Activated naive CD8-positive, alpha-beta T cell treated with anti-CD3 and anti-CD28 coated beads, Interleukin-2, amount 50 U/mL, for 24 hours (primary cell): ENCODE data around the gene PGBD5.

Source experiments
- ATAC-seq: fragments of 150-1000 bp; cut with Tn5 transposase; one replicate; pipeline ENCODE4 v1.10.0; 2021
- DNase-seq: peaks from one replicate; pipeline ENCODE4 v3.0.0; 2021
- H3K27ac Mint-ChIP-seq: one replicate; pipeline ENCODE4 v1.8.0; 2021; ENCODE audit warnings: mild to moderate bottlenecking, mixed read lengths
- H3K27me3 Mint-ChIP-seq: one replicate; pipeline ENCODE4 v1.8.0; 2021; ENCODE audit warnings: mixed read lengths
- H3K36me3 Mint-ChIP-seq: one replicate; pipeline ENCODE4 v1.8.0; 2021; ENCODE audit warnings: low read depth, mixed read lengths
- H3K4me1 Mint-ChIP-seq: one replicate; pipeline ENCODE4 v1.8.0; 2021; ENCODE audit warnings: mixed read lengths
- H3K4me3 Mint-ChIP-seq: one replicate; pipeline ENCODE4 v1.8.0; 2021; ENCODE audit warnings: mild to moderate bottlenecking, moderate library complexity, mixed read lengths
- H3K9me3 Mint-ChIP-seq: one replicate; pipeline ENCODE4 v1.8.0; 2021; ENCODE audit warnings: mixed read lengths

Gene PGBD5

DNA sequence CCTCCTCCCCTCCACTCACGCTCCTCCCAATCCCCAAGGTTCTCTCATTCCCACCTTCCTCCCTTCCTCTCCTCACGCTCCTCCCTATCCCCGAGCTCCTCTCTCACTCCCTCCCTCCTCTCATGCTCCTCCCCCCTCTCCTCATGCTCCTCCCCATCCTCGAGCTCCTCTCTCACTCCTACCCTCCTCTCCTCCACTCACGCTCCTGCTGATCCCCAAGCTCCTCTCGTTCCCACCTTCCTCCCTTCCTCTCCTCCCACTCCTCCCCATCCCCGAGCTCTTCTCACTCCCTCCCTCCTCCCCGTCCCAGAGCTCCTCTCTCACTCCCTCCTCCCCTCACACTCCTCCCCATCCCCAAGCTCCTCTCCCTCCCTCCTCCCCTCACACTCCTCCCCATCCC, 31.4 kb downstream of the PGBD5 start:
- ATAC-seq (no peak), DNase-seq (no peak)
- Mint-ChIP-seq H3K36me3 (no peaks in the 10 kb centered on the region), H3K9me3 (peaks cover 4% of the 10 kb centered on the region), H3K4me1 (no peaks in the 10 kb centered on the region), H3K27ac (no peak overlapping the region), H3K27me3 (peaks cover 24% of the 10 kb centered on the region), H3K4me3 (no peak overlapping the region)

DNA sequence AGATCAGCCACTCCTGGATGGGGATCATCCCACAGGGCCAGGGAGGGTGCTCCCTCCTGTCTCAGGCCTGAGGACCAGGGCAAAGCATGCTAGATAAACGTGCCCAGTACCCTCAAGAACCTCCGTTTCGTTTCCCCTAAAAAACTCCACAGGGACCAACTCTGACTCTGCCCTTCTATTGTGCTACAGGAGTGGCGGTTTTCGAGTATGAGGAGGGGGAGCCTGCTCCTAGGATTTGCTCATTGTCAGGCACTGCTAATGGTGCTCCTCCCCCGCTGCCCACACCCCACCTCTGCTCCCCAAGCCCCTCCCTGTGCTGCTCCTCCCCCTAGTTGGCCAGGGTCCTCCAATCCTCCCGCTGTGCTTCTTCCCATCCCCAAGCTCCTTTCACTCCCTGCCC, 32.0 kb downstream of the PGBD5 start:
- DNase-seq (no peak), ATAC-seq (no peak)
- Mint-ChIP-seq H3K9me3 (peaks cover 4% of the 10 kb centered on the region), H3K4me1 (no peaks in the 10 kb centered on the region), H3K27ac (no peak overlapping the region), H3K36me3 (no peaks in the 10 kb centered on the region), H3K4me3 (no peak overlapping the region), H3K27me3 (peaks cover 20% of the 10 kb centered on the region)

DNA sequence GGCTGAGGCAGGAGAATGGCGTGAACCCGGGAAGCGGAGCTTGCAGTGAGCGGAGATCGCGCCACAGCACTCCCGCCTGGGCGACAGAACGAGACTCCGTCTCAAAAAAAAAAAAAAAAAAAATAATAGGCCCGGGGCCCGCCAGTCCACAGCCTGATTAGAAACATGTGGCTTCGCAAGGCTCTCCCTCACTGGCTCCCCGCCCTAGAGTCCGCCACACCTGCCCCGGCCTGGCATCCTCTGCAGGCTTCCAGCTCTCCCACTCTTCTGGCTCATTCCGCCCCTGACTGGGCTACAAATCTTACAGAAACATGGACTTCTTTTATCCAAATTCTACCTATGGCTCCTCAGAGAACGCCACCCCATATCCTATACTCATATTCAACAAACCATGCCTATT, 32.4 kb downstream of the PGBD5 start:
- Mint-ChIP-seq H3K4me1 (no peaks in the 10 kb centered on the region), H3K36me3 (no peaks in the 10 kb centered on the region), H3K27me3 (peaks cover 20% of the 10 kb centered on the region), H3K27ac (no peak overlapping the region), H3K4me3 (no peak overlapping the region), H3K9me3 (peaks cover 4% of the 10 kb centered on the region)
- ATAC-seq = no peak
- DNase-seq = no peak

DNA sequence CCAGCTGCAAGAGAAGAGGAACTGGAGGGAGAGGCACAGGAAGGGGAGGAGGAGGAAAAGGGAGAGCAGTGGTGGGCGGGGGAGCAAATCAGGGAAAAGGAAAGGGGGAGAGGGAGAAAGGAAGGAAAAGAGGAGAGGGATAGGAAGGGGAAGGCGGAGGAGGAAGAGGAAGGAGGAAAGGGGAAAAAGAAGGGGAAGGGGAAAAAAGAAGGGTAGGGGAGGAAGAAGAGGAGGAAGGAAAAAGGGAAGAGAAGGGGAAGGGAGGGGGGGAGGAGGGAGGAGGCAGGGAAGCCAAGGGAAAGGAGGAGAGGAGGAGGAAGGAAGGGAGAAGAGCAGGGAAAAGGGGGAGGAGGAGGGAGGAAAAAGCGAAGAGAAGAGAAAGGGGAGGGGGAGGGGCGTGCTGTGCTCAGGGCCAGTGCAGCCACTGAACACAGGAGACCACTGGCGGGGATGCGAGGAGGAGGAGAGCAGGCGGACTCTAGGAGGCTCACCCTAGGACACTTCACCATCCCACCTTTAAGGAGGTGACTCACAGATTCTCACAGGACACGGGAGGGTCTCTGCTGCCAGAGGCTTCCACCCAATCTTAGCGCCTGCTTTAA, 33.1 kb downstream of the PGBD5 start:
- DNase-seq (no peak), ATAC-seq (no peak)
- Mint-ChIP-seq H3K9me3 (peaks cover 4% of the 10 kb centered on the region), H3K27me3 (peaks cover 16% of the 10 kb centered on the region), H3K27ac (no peak overlapping the region), H3K36me3 (no peaks in the 10 kb centered on the region), H3K4me3 (no peak overlapping the region), H3K4me1 (no peaks in the 10 kb centered on the region)

DNA sequence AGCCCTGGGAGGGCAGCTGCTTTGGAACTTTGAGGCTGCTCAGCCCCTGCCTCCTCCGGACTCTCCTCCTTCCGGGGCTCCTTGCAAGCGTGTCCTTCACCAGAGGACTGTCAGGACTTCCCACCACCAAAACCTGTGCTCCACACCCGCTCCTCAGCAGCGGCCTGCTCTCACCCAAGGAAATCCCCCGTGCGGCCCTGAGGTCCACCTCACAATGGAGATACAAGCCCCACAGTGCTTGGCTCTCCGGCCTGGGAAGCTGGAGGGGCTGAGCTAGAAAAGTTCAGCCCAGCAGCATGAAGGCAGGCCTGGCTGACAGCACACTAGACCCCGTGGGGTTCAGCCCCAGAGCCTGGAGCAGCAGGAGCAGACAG, 33.6 kb downstream of the PGBD5 start:
- H3K9me3 Mint-ChIP-seq = peaks cover 4% of the 10 kb centered on the region
- ATAC-seq (no peak), DNase-seq (no peak)
- H3K27ac Mint-ChIP-seq = no peak overlapping the region
- no peaks in the 10 kb centered on the region for H3K36me3 Mint-ChIP-seq
- peaks cover 17% of the 10 kb centered on the region for H3K27me3 Mint-ChIP-seq
- no peaks in the 10 kb centered on the region for H3K4me1 Mint-ChIP-seq
- no peak overlapping the region for H3K4me3 Mint-ChIP-seq

DNA sequence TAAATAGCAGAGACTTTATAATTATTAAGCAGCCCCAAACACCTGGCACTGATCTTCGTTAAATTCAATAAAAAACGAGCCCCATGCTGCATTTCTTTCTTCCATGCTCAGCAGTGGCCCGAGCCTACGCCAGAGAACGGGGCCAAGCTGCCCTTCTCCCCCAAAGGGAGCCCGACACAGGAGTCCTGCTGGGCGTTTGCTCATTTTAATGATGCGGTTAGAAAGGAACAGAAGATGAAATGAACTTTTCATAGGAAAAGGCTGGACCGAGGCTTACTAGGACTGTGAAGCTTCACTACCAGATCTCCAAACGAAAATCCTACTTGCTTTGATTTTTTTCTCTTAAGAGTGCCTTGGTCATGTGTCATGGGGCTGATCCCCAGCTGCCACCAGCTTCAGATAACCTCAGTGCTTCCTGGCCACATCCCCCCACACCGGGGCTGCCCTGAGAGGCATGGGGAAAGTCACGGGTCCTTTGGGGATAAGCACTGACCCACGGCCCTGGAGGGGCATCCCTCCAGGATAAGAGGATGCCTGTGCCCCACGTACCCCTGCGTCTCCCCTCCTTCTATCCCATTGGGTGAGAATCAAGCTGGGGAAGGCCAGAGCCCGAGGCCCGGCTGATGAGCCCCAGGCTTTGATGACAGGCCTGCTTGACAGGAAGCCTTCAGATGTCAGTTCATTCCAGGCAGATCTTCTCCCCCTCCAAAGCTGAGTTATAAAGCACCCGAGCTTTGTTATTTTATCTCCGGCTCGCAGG, 34.2 kb downstream of the PGBD5 start:
- no peaks in the 10 kb centered on the region for H3K36me3 Mint-ChIP-seq
- no peaks in the 10 kb centered on the region for H3K4me1 Mint-ChIP-seq
- peaks cover 4% of the 10 kb centered on the region for H3K9me3 Mint-ChIP-seq
- no peak for DNase-seq
- no peak overlapping the region for H3K4me3 Mint-ChIP-seq
- no peak overlapping the region for H3K27ac Mint-ChIP-seq
- no peak for ATAC-seq
- peaks cover 15% of the 10 kb centered on the region for H3K27me3 Mint-ChIP-seq

DNA sequence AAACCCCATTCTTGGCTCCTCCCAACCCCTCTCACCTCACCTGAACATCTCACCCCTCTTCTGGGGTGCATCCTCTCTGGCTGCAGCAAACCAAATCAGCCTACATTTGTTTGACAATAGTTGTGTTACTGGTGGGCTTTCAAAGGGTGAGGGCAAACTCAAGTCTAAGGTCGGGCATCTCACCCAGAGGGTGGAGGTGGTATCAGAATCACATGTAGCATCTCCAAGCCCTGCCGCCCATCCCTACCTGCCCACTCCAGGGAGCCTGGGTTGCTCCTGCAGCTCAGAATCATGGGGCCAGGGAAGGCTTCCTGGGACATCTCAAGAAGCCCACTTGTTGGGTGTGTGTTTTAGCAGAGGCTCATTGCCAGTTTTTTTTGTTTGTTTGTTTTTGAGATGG, 35.8 kb downstream of the PGBD5 start:
- H3K4me1 Mint-ChIP-seq = no peaks in the 10 kb centered on the region
- ATAC-seq = no peak
- H3K4me3 Mint-ChIP-seq = no peak overlapping the region
- no peaks in the 10 kb centered on the region for H3K36me3 Mint-ChIP-seq
- no peak overlapping the region for H3K27ac Mint-ChIP-seq
- no peak for DNase-seq
- peaks cover 15% of the 10 kb centered on the region for H3K27me3 Mint-ChIP-seq
- H3K9me3 Mint-ChIP-seq = peaks cover 4% of the 10 kb centered on the region

DNA sequence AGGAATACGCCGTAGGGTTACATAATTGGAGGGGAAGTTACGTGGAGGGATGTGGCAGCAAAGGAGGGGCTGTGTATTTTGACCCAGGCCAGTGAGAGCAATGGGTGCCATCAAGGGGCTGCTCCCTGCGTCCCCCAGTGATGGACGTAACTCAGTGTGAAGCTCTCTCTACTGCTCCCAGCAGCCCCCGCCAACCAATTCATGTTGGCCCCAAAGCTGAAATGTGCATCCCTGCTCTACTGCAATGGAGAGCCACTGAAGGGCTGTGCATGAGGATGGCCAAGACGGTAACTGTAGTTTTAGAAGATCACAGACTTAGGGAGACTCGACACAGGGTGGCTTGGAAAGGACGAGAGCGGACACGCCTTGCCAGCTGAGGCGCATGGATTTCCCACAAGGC, 38.3 kb downstream of the PGBD5 start:
- H3K36me3 Mint-ChIP-seq = no peaks in the 10 kb centered on the region
- DNase-seq (no peak), ATAC-seq (no peak)
- H3K27ac Mint-ChIP-seq = no peak overlapping the region
- peaks cover 19% of the 10 kb centered on the region for H3K27me3 Mint-ChIP-seq
- H3K4me1 Mint-ChIP-seq = no peaks in the 10 kb centered on the region
- no peak overlapping the region for H3K4me3 Mint-ChIP-seq
- H3K9me3 Mint-ChIP-seq = no peaks in the 10 kb centered on the region

DNA sequence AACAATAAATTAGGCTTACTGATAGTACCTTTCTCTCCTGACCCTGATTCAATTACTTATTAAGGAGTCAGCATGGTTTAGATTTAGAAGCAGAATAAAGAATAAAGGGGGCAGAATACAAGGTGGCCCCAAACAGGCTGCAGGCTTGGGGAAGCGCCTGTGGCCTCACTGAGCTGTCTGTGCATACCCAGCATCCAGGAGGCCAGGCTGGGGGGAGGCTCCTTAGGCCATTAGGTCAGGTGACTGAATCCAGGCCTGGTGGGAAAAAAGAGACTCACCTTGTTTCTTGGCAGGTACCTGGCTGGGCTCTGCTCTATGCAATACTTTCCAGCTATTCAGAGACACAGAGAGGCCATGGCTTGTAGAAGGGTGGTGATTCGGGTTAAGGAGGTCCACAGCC, 38.8 kb downstream of the PGBD5 start:
- DNase-seq (no peak), ATAC-seq (no peak)
- Mint-ChIP-seq H3K27ac (no peak overlapping the region), H3K9me3 (no peaks in the 10 kb centered on the region), H3K4me1 (no peaks in the 10 kb centered on the region), H3K4me3 (no peak overlapping the region), H3K27me3 (peaks cover 19% of the 10 kb centered on the region), H3K36me3 (no peaks in the 10 kb centered on the region)

DNA sequence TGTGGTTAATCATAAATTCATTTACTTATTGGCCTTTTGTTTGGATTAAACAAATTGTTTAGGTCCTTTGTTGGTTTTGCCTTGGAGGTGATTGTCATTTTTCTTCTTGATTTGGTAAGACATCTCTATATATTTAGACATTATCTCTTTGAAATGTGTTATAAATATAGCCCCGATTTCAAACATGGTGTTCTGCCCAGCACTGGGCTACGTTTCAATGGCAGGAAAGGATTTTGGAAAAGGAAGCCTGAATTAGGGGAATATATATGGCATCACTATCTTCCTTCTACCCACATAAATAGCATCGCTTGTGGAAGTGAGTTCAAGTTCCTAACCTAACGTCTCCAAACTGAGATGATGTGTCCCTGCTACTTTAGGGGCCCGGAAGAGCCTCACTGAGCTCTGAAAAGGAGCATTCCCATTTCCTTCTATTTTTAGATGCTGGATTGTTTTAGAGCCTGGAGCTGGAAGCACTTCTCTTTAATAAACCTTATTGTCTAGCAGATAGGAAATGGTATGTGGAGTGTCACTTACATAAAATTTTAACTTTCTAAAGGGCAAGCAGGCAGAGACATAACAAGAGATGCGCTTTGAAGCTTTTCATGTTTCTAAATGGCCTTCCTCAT, 39.4 kb downstream of the PGBD5 start:
- H3K36me3 Mint-ChIP-seq = no peaks in the 10 kb centered on the region
- H3K9me3 Mint-ChIP-seq = no peaks in the 10 kb centered on the region
- no peaks in the 10 kb centered on the region for H3K4me1 Mint-ChIP-seq
- no peak overlapping the region for H3K27ac Mint-ChIP-seq
- no peak for DNase-seq
- no peak overlapping the region for H3K4me3 Mint-ChIP-seq
- peaks cover 14% of the 10 kb centered on the region for H3K27me3 Mint-ChIP-seq
- ATAC-seq = no peak

DNA sequence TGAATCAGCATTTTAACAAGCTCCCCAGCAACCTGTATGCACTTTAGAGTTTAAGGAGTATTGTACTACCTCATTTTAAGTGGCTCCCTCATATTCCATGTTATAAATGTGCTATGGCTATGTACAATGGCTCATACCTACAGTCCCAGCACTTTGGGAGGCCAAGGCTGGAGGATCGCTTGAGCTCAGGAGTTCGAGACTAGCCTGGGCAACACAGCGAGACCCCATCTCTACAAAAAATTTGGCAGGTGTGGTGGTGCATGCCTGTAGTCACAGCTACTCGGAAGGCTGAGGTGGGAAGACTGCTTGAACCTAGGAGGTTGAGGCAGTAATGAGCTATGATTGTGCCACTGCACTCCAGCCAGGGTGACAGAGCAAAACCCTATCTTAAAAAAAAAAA, 40.2 kb downstream of the PGBD5 start:
- Mint-ChIP-seq H3K27me3 (peaks cover 10% of the 10 kb centered on the region), H3K4me1 (no peaks in the 10 kb centered on the region), H3K27ac (no peak overlapping the region), H3K4me3 (no peak overlapping the region), H3K9me3 (no peaks in the 10 kb centered on the region), H3K36me3 (no peaks in the 10 kb centered on the region)
- no peak for DNase-seq
- ATAC-seq = no peak

DNA sequence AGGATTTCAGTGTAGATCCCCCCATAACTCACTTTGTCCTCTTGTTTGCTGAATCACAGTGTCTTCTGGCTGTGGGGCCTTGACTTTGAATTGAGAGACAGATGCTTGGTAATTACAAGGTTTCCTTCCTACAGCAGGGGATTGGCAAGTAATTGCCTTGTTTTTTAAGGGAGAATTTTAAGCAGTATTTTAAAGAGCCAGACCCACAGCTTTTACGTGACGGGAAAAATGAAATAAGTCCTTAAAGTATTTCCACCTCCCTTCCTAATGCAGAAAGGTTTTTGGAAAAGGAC, 41.0 kb downstream of the PGBD5 start:
- no peaks in the 10 kb centered on the region for H3K9me3 Mint-ChIP-seq
- no peak overlapping the region for H3K27ac Mint-ChIP-seq
- no peak for DNase-seq
- peaks cover 10% of the 10 kb centered on the region for H3K27me3 Mint-ChIP-seq
- H3K36me3 Mint-ChIP-seq = no peaks in the 10 kb centered on the region
- H3K4me3 Mint-ChIP-seq = no peak overlapping the region
- no peak for ATAC-seq
- no peaks in the 10 kb centered on the region for H3K4me1 Mint-ChIP-seq

DNA sequence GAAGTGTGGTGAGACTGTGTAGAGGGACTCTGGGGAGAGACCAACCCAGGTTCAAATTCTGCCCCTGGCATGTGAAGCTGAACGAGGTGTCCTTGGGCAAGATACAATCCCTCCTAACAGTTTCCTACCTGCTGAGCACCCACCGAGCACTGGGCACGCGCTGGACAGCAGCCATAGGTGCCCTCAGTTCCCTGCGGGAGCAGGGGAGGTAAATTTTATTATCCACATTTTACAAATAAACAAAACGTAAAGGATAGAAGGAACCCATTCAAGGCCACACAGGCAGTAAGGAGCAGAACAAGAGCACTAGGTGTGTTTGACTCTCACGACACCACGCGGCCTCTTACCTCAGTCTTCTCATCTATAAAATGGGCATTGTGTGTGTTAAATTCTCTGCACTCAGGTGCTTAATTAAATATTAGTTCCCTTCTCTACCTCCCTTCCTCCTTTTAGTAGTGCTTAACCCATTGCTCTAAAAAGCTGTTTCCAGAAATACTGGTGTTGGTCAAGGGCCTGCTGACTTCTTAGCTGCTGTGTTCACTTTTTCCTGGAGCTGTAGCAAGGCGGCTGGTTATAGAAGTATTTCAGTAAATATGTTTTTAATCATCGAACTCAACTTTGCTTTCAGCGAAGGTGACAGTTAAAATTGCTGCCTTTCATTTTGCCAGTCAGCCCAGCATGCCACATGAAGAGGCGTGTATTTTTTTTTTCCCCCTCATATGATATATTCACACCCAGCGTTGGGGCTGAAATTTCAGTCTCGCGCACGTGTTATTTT, 41.6 kb downstream of the PGBD5 start:
- ATAC-seq (no peak), DNase-seq (no peak)
- no peaks in the 10 kb centered on the region for H3K4me1 Mint-ChIP-seq
- H3K27me3 Mint-ChIP-seq = peaks cover 12% of the 10 kb centered on the region
- H3K36me3 Mint-ChIP-seq = peaks cover 3% of the 10 kb centered on the region
- H3K4me3 Mint-ChIP-seq = no peak overlapping the region
- H3K9me3 Mint-ChIP-seq = peaks cover 3% of the 10 kb centered on the region
- no peak overlapping the region for H3K27ac Mint-ChIP-seq

DNA sequence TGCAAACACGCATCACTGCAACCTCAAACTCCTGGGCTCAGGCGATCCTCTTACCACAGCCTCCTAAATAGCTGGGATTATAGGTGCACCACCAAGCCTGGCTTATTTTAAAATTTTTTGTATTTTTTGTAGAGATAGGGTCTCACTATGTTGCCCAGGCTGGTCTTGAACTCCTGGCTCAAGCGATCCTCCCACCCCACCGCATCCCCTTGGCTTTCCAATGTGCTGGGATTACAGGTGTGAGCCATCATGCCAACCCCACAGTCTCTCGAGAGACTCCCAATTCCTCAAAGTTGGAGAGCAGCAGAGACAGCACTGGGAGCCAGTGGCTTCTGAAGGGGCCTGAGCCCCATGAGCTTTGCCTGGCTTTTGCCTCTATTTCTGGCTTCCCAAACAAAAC, 42.7 kb downstream of the PGBD5 start:
- Mint-ChIP-seq H3K9me3 (peaks cover 10% of the 10 kb centered on the region), H3K4me1 (no peaks in the 10 kb centered on the region), H3K36me3 (peaks cover 9% of the 10 kb centered on the region), H3K4me3 (no peak overlapping the region), H3K27ac (no peak overlapping the region), H3K27me3 (peaks cover 15% of the 10 kb centered on the region)
- no peak for ATAC-seq
- no peak for DNase-seq

DNA sequence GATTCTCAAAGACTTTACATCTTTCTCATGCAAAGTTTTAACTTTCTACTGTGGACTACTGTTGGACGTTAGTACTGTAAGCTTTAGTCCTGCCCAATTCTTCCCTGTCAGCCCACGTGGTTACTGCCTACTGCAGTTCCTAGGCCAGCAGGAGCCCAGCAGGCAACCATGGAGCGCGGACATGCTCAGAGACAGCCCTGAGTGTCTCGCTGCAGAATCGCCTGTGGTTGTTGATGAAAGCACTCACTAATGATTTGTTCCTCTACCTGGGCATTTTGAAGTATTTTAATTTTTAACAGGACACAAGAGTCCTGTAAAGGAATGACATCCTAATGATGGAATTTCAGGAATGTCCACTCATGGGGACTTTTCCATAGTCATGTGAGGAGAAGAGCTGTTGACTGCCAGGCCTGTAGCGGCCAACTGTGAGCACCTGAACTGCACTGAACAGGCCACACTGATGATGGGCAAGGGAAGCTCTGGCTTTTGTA, 44.1 kb downstream of the PGBD5 start:
- H3K4me3 Mint-ChIP-seq = no peak overlapping the region
- peaks cover 12% of the 10 kb centered on the region for H3K27me3 Mint-ChIP-seq
- H3K27ac Mint-ChIP-seq = no peak overlapping the region
- H3K36me3 Mint-ChIP-seq = peaks cover 9% of the 10 kb centered on the region
- no peaks in the 10 kb centered on the region for H3K4me1 Mint-ChIP-seq
- DNase-seq = no peak
- ATAC-seq = no peak
- H3K9me3 Mint-ChIP-seq = peaks cover 10% of the 10 kb centered on the region
